Left lung (tissue), 10 donors: Measurements from ENCODE around the gene MOSMO. TPM values are rescaled to one million over a fixed set of nuclear protein-coding genes. Genes with fewer than 3 reads are reported as not detected.

Experiments
- ATAC-seq: fragments of 200-7000 bp; cut with Tn5 transposase; one replicate; pipeline ENCODE4 v1.9.1; 2020; ENCODE audit warnings: moderate library complexity
- DNase-seq, 4 donors: peaks; one replicate each; pipeline ENCODE4 v3.0.0-alpha.2; 2013 to 2020
- H3K27ac ChIP-seq, 2 donors: fragments of 200-600 bp; sonication (generic) in 1 of 2; one replicate each; pipeline versions ENCODE4 v1.5.0 to v1.8.0; 2020 to 2021
- H3K27me3 ChIP-seq, 2 donors: fragments of 200-600 bp; sonication (generic) in 1 of 2; one replicate each; pipeline versions ENCODE4 v1.5.0 to v1.8.0; 2020 to 2021
- H3K36me3 ChIP-seq, 2 donors: fragments of 200-600 bp; sonication (generic) in 1 of 2; one replicate each; pipeline versions ENCODE4 v1.5.0 to v1.8.0; 2020 to 2021
- H3K4me1 ChIP-seq, 2 donors: fragments of 200-600 bp; one replicate each; pipeline ENCODE4 v1.8.0; 2021
- H3K4me3 ChIP-seq, 2 donors: fragments of 200-600 bp; sonication (generic) in 1 of 2; one replicate each; pipeline versions ENCODE4 v1.5.0 to v1.8.0; 2020 to 2021; ENCODE audit warnings: mild to moderate bottlenecking in 1 of 2
- H3K9me3 ChIP-seq, 2 donors: fragments of 200-600 bp; sonication (generic) in 1 of 2; one replicate each; pipeline versions ENCODE4 v1.5.0 to v1.8.0; 2020 to 2021
- intact Hi-C, 2 donors: fragments of 100-400 bp; cut with DNase I; formaldehyde crosslinking; loops; one replicate each; pipeline versions ENCODE4 v1.11.2 to v1.14.2; 2022
- polyA plus RNA-seq, 6 donors: library from polyadenylated mRNA; unstranded; fragments of 120-200 nt; gene quantifications; one replicate each; pipeline ENCODE4 v1.2.1, GENCODE V29; 2013; ENCODE audit not compliant: insufficient read length in 6 of 6
- total RNA-seq, 2 donors: library from RNA; stranded (reverse); fragmentation: NEBNext Ultra II Directional; extraction: Animal tissue kit (Norgen Biotek cat#: 25700); gene quantifications; one replicate each; pipeline ENCODE4 v1.2.1, GENCODE V29; 2021
- TF ChIP-seq, protein P1 (sequence below), 2 donors: fragments of 200-600 bp; sonication (generic) in 1 of 2; IDR thresholded peaks; one replicate each; pipeline versions ENCODE4 v1.5.0 to v1.8.0; 2021; ENCODE audit warnings: antibody characterized with exemption in 2 of 2
- donor health status: DM: no; HTN: yes; CAD: no.
- donor health status: DM: no; HTN: no; CAD: no.

The MOSMO gene
- total and polyA plus RNA-seq, 8 donors, result 11.7 to 31.0 (median 26.9) TPM

DNA sequence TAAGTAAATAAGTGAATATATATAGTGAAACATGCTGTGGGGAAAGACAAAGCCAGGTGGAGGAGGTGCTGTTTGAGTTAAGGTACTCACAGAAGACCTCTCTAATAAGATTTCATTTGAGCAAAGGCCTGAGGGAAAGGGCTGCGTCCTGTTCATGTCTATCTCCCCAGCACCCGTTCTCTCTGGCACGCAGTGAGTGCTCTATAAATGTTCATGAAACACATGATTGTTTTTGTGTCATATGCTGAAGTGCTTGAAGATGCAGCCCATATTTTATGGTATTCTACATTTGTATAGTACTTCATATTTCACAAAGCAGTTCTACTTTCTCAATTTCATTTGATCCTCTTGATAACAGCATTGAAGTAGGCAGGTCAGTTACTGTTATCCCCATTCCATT is 85.4 kb downstream of the MOSMO start:
- peaks cover 0 to 19% of the 10 kb centered on the region in 2 donors for H3K27me3 ChIP-seq
- intact Hi-C loops, result no loop called here
- no peak overlapping the region for H3K4me3 ChIP-seq
- TF ChIP-seq, protein P1, sequence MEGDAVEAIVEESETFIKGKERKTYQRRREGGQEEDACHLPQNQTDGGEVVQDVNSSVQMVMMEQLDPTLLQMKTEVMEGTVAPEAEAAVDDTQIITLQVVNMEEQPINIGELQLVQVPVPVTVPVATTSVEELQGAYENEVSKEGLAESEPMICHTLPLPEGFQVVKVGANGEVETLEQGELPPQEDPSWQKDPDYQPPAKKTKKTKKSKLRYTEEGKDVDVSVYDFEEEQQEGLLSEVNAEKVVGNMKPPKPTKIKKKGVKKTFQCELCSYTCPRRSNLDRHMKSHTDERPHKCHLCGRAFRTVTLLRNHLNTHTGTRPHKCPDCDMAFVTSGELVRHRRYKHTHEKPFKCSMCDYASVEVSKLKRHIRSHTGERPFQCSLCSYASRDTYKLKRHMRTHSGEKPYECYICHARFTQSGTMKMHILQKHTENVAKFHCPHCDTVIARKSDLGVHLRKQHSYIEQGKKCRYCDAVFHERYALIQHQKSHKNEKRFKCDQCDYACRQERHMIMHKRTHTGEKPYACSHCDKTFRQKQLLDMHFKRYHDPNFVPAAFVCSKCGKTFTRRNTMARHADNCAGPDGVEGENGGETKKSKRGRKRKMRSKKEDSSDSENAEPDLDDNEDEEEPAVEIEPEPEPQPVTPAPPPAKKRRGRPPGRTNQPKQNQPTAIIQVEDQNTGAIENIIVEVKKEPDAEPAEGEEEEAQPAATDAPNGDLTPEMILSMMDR (IDR thresholded peaks at IDR 0.05), result no peak
- H3K9me3 ChIP-seq, result no peaks in the 10 kb centered on the region
- DNase-seq, result no peak
- no peak overlapping the region for H3K27ac ChIP-seq
- ATAC-seq, result no peak
- H3K36me3 ChIP-seq, result no peaks in the 10 kb centered on the region
- no peaks in the 10 kb centered on the region for H3K4me1 ChIP-seq

DNA sequence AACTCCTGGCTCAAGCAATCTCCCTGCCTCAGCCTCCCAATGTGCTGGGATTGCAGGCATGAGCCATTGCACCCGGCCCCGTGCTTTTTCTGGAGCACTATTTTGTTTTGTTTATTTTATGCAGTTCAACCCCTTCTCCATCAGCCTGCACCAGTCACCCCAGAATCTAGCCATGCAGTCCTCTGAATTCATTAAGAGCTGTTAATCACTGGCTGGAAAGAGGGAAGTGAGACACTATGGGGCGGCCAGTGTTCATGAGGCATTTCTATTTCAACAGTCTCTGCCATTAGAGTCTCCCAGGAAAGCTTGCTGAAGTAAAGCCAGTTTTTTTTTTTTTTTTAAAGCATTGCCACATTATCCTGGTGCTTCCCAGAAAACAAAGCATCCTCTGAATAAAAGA is 86.1 kb downstream of the MOSMO start:
- intact Hi-C loops, result no loop called here
- TF ChIP-seq, protein P1 (IDR thresholded peaks at IDR 0.05), result no peak
- no peak for ATAC-seq
- no peak for DNase-seq
- Histone ChIP-seq H3K27me3 (peaks cover 0 to 20% of the 10 kb centered on the region in 2 donors), H3K36me3 (no peaks in the 10 kb centered on the region), H3K9me3 (no peaks in the 10 kb centered on the region), H3K27ac (no peak overlapping the region), H3K4me1 (peaks cover 0 to 2% of the 10 kb centered on the region in 2 donors), H3K4me3 (no peak overlapping the region)

GRCh38 chr16:22098405-22099255 is 90.7 kb downstream of the MOSMO start:
- ATAC-seq (peak; percentile 85), DNase-seq (peak in 1 of 4 donors; percentile 49)
- no peak overlapping the region for H3K4me3 ChIP-seq
- H3K36me3 ChIP-seq, result no peaks in the 10 kb centered on the region
- peaks cover 0 to 2% of the 10 kb centered on the region in 2 donors for H3K4me1 ChIP-seq
- H3K27me3 ChIP-seq, result peaks cover 0 to 20% of the 10 kb centered on the region in 2 donors
- no peaks in the 10 kb centered on the region for H3K9me3 ChIP-seq
- TF ChIP-seq, protein P1 (IDR thresholded peaks at IDR 0.05), result peak; percentile 36 to 47
- H3K27ac ChIP-seq, result no peak overlapping the region
- intact Hi-C loops, result no loop called here

DNA sequence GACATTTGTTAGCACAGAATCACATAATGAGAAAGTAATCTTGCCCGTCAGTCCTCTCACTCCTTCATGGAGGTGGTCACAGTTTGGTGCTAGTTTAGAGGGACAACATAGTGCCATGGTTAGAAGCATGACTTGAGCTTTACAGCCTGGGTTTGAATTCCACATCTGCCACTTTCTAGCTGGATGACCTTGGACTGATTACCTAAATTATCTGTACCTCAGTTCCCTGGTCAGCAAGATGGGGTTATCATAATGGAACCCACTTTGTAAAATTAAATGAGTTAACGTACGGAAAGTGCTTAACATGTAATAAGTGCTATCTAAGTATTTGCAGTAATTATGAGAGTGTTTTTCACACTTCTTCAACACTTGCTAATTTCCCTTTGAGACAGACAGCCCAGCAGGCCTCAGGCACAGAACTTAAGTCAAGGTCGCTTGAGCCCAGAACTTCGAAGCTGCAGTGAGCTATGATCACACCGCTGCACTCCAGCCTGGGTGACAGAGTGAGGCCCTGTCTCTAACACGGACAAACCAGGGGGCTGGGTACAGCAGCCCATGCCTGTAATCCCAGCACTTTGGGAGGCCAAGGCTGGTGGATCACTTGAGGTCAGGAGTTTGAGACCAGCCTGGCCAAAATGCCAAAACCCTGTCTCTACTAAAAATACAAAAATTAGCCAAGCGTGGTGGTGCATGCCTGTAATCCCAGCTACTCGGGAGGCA is 91.5 kb downstream of the MOSMO start:
- Histone ChIP-seq H3K36me3 (no peaks in the 10 kb centered on the region), H3K9me3 (no peaks in the 10 kb centered on the region), H3K27ac (no peak overlapping the region), H3K4me3 (no peak overlapping the region), H3K27me3 (peaks cover 0 to 20% of the 10 kb centered on the region in 2 donors), H3K4me1 (peaks cover 0 to 2% of the 10 kb centered on the region in 2 donors)
- intact Hi-C loops, result no loop called here
- no peak for DNase-seq
- ATAC-seq, result no peak
- TF ChIP-seq, protein P1 (IDR thresholded peaks at IDR 0.05), result no peak

DNA sequence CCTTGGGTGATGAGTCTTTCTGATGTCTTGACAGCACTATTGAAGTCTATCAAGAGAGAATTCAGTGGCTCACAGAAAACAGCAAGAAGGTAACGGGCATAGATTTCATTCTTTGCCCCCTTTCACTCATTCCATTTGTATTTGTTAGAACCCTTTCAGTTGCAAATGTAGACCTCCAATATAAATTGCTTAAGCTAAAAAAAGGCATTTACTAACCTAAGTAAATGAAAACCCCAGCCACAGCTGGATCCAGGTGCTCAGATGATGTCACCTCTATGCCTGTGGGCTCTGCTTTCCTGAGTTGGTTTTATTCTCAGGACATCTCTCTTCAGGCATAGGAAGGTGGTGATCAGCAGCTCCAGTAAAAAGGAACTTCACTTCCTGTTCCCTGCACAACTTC is 95.5 kb downstream of the MOSMO start:
- intact Hi-C loops, result no loop called here
- Histone ChIP-seq H3K27ac (no peak overlapping the region), H3K27me3 (no peaks in the 10 kb centered on the region), H3K9me3 (no peaks in the 10 kb centered on the region), H3K4me3 (no peak overlapping the region), H3K4me1 (peaks cover 0 to 2% of the 10 kb centered on the region in 2 donors), H3K36me3 (no peaks in the 10 kb centered on the region)
- TF ChIP-seq, protein P1 (IDR thresholded peaks at IDR 0.05), result no peak
- no peak for ATAC-seq
- no peak for DNase-seq
